ENCODE data around the gene ITGA1.

GRCh38 chr5:52943285-52943684 lies 155.6 kb downstream of the ITGA1 start:
- TF ChIP-seq POLR2A (IDR thresholded peaks at IDR 0.05) (no peak), CTCF (IDR thresholded peaks at IDR 0.05) (no peak)

Data from lower leg skin (tissue), 3 donors.